Smooth muscle cell (in vitro differentiated cells): Measurements from ENCODE around the gene TSPAN14. TPM values are rescaled to one million over a fixed set of nuclear protein-coding genes. Genes with fewer than 3 reads are reported as not detected.

Experiments
- DNase-seq: peaks from one replicate; lab custom pipeline; 2025; ENCODE audit not compliant: unreplicated experiment; lab: John Stamatoyannopoulos, UW
- H2AFZ ChIP-seq: fragments of 200-600 bp; sonication (generic); 2 replicates; pipeline ENCODE4 v1.6.0; 2016; ENCODE audit warnings: antibody characterized with exemption, low read depth, mild to moderate bottlenecking
- H3F3A ChIP-seq: fragments of 200-600 bp; sonication (generic); 2 replicates; pipeline ENCODE4 v1.6.0; 2017; ENCODE audit warnings: antibody characterized with exemption, low read depth
- H3K27ac ChIP-seq: fragments of 200-600 bp; sonication (generic); 2 replicates; pipeline ENCODE4 v1.5.1; 2016; ENCODE audit warnings: low read depth, mild to moderate bottlenecking
- H3K27me3 ChIP-seq: fragments of 200-600 bp; sonication (generic); 2 replicates; pipeline ENCODE4 v1.6.1; 2016; ENCODE audit warnings: low read depth, mild to moderate bottlenecking
- H3K36me3 ChIP-seq: fragments of 200-600 bp; sonication (generic); 2 replicates; pipeline ENCODE4 v1.5.1; 2016; ENCODE audit warnings: low read depth
- H3K4me1 ChIP-seq: fragments of 200-600 bp; sonication (generic); 2 replicates; pipeline ENCODE4 v1.5.1; 2016; ENCODE audit warnings: low read depth
- H3K4me2 ChIP-seq: fragments of 200-600 bp; sonication (generic); 2 replicates; pipeline ENCODE4 v1.6.0; 2016; ENCODE audit warnings: mild to moderate bottlenecking
- H3K4me3 ChIP-seq: fragments of 200-600 bp; sonication (generic); 2 replicates; pipeline ENCODE4 v1.5.1; 2016; ENCODE audit warnings: mild to moderate bottlenecking
- H3K79me2 ChIP-seq: fragments of 200-600 bp; sonication (generic); 2 replicates; pipeline ENCODE4 v1.6.0; 2016; ENCODE audit warnings: low read depth, mild to moderate bottlenecking
- H3K9ac ChIP-seq: fragments of 200-600 bp; sonication (generic); 2 replicates; pipeline ENCODE4 v1.6.0; 2016; ENCODE audit warnings: low read depth
- H3K9me3 ChIP-seq: fragments of 200-600 bp; sonication (generic); replicated peaks from 2 replicates; pipeline ENCODE4 v1.5.1; 2016; ENCODE audit warnings: low read depth
- H4K20me1 ChIP-seq: fragments of 200-600 bp; sonication (generic); 2 replicates; pipeline ENCODE4 v1.6.0; 2016; ENCODE audit warnings: low read depth
- CTCF ChIP-seq: fragments of 200-600 bp; sonication (generic); IDR thresholded peaks from 2 replicates; pipeline ENCODE4 v1.5.1; 2017; ENCODE audit warnings: borderline replicate concordance, mild to moderate bottlenecking, antibody characterized with exemption; ENCODE audit not compliant: insufficient read depth, poor library complexity, severe bottlenecking
- WGBS: methylation state at CpG from one replicate; pipeline ENCODE4 v1.1.7; 2016; ENCODE audit warnings: low lambda C conversion rate; 5-methylcytosine and 5-hydroxymethylcytosine counted together
- polyA plus RNA-seq: library from polyadenylated mRNA; unstranded; fragments of >200 nt; fragmentation: Nextera tagmentation; extraction: Ambion mirVana; gene quantifications from 2 replicates; pipeline ENCODE4 v1.2.1, GENCODE V29; 2016
- total RNA-seq: library from RNA; depleted of rRNA; stranded (reverse); fragments of >200 nt; gene quantifications from 2 replicates; pipeline ENCODE4 v1.2.3, GENCODE V29; 2014

The TSPAN14 gene
- total and polyA plus RNA-seq, 2 experiments from 2014 or later: 42.7 to 46.3 TPM

- DNase-seq: no peak
- Histone ChIP-seq H3K36me3 (no peaks in the 10 kb centered on the region), H3K79me2 (peaks cover 48% of the 10 kb centered on the region), H3K4me3 (no peak overlapping the region), H3F3A (peaks cover 36% of the 10 kb centered on the region), H3K9ac (peak overlapping the region; percentile 55), H3K4me2 (peak overlapping the region; percentile 70), H3K27me3 (no peaks in the 10 kb centered on the region), H3K4me1 (peaks cover 76% of the 10 kb centered on the region), H3K9me3 (no peaks in the 10 kb centered on the region), H2AFZ (no peak overlapping the region), H4K20me1 (peaks cover 4% of the 10 kb centered on the region), H3K27ac (peak overlapping the region; percentile 99)
- WGBS: 56% methylated on average over 13 of the region's 13 CpGs
- no peak for TF ChIP-seq CTCF
These were observed 47.9 kb downstream of the TSPAN14 start for GRCh38 chr10:80501913-80502521.

- peaks cover 71% of the 10 kb centered on the region for H3K4me1 ChIP-seq
- H3F3A ChIP-seq: peaks cover 38% of the 10 kb centered on the region
- H3K9me3 ChIP-seq: no peaks in the 10 kb centered on the region
- H3K4me2 ChIP-seq: peak overlapping the region; percentile 70
- H3K9ac ChIP-seq: peak overlapping the region; percentile 55
- no peaks in the 10 kb centered on the region for H3K27me3 ChIP-seq
- DNase-seq: no peak
- H2AFZ ChIP-seq: no peak overlapping the region
- TF ChIP-seq CTCF: no peak
- WGBS: 87% methylated on average over 13 of the region's 13 CpGs
- H3K27ac ChIP-seq: peak overlapping the region; percentile 99
- H3K4me3 ChIP-seq: no peak overlapping the region
- H4K20me1 ChIP-seq: peaks cover 4% of the 10 kb centered on the region
- H3K79me2 ChIP-seq: peaks cover 40% of the 10 kb centered on the region
- no peaks in the 10 kb centered on the region for H3K36me3 ChIP-seq
These were observed 48.8 kb downstream of the TSPAN14 start for GRCh38 chr10:80502621-80503583.

- peaks cover 38% of the 10 kb centered on the region for H3F3A ChIP-seq
- H3K27ac ChIP-seq: peak overlapping the region; percentile 99
- H3K79me2 ChIP-seq: peaks cover 38% of the 10 kb centered on the region
- no peak for TF ChIP-seq CTCF
- H3K9ac ChIP-seq: no peak overlapping the region
- H3K4me1 ChIP-seq: peaks cover 64% of the 10 kb centered on the region
- H3K4me2 ChIP-seq: no peak overlapping the region
- 66% methylated on average over 7 of the region's 7 CpGs for WGBS
- H3K4me3 ChIP-seq: no peak overlapping the region
- no peaks in the 10 kb centered on the region for H3K27me3 ChIP-seq
- H4K20me1 ChIP-seq: peaks cover 4% of the 10 kb centered on the region
- no peaks in the 10 kb centered on the region for H3K9me3 ChIP-seq
- DNase-seq: no peak
- H2AFZ ChIP-seq: no peak overlapping the region
- no peaks in the 10 kb centered on the region for H3K36me3 ChIP-seq
These were observed 49.6 kb downstream of the TSPAN14 start for GRCh38 chr10:80503584-80504157.
